MCF 10A (cell line): ENCODE data around the gene GPR39. TPM values are rescaled to one million over a fixed set of nuclear protein-coding genes. Genes with fewer than 3 reads are reported as not detected.

ENCODE experiments used
- BruUV-seq: library from RNA; stranded (reverse); fragments of 400-500 nt; replicated peaks from 2 replicates; lab custom pipeline; 2021; lab: Mats Ljungman, UMichigan
- CTCF ChIA-PET: fragments of 300-600 bp; sonication (Branson Sonifier 250); formaldehyde crosslinking; extraction: SDS; loops from one replicate; lab custom pipeline; 2021; ENCODE audit warnings: antibody characterized with exemption, inconsistent platforms; lab: Yijun Ruan, JAX
- POLR2A ChIA-PET: fragments of 300-600, 350-650 bp; sonication (Branson Sonifier 250); formaldehyde crosslinking; extraction: SDS; loops from one replicate; lab custom pipeline; 2020; ENCODE audit warnings: antibody characterized with exemption, inconsistent platforms; lab: Yijun Ruan, JAX
- DNase-seq: peaks from one replicate; pipeline ENCODE4 v3.0.0-alpha.2; 2018; ENCODE audit not compliant: unreplicated experiment
- H3K27ac Mint-ChIP-seq: one replicate; pipeline ENCODE4 v1.8.0; 2022; ENCODE audit warnings: mild to moderate bottlenecking, low read depth, mixed read lengths; ENCODE audit not compliant: unreplicated experiment
- H3K27me3 Mint-ChIP-seq: one replicate; pipeline ENCODE4 v1.8.0; 2022; ENCODE audit warnings: mixed read lengths; ENCODE audit not compliant: insufficient read depth, unreplicated experiment
- H3K36me3 Mint-ChIP-seq: one replicate; pipeline ENCODE4 v1.8.0; 2022; ENCODE audit warnings: mild to moderate bottlenecking, moderate library complexity, mixed read lengths; ENCODE audit not compliant: insufficient read depth, unreplicated experiment
- H3K4me1 Mint-ChIP-seq: one replicate; pipeline ENCODE4 v1.8.0; 2022; ENCODE audit warnings: mixed read lengths; ENCODE audit not compliant: insufficient read depth, unreplicated experiment
- H3K4me3 Mint-ChIP-seq: one replicate; pipeline ENCODE4 v1.8.0; 2022; ENCODE audit warnings: mild to moderate bottlenecking, moderate library complexity, mixed read lengths; ENCODE audit not compliant: unreplicated experiment
- H3K9me3 Mint-ChIP-seq: one replicate; pipeline ENCODE4 v1.8.0; 2022; ENCODE audit warnings: mixed read lengths; ENCODE audit not compliant: unreplicated experiment
- CTCF ChIP-seq: fragments of 200-600 bp; IDR thresholded peaks from one replicate; pipeline ENCODE4 v1.8.0; 2022; ENCODE audit warnings: antibody characterized with exemption, mild to moderate bottlenecking; ENCODE audit not compliant: unreplicated experiment
- intact Hi-C: fragments of 100-400 bp; cut with micrococcal nuclease; formaldehyde crosslinking; loops from 2 replicates; pipeline ENCODE4 v1.14.1; 2022
- total RNA-seq: library from RNA; stranded (reverse); gene quantifications from 2 replicates; pipeline ENCODE4 v1.2.3, GENCODE V29; 2022

The GPR39 gene
- total RNA-seq, 1 experiment from 2014 or later, result 7.2 TPM

DNA sequence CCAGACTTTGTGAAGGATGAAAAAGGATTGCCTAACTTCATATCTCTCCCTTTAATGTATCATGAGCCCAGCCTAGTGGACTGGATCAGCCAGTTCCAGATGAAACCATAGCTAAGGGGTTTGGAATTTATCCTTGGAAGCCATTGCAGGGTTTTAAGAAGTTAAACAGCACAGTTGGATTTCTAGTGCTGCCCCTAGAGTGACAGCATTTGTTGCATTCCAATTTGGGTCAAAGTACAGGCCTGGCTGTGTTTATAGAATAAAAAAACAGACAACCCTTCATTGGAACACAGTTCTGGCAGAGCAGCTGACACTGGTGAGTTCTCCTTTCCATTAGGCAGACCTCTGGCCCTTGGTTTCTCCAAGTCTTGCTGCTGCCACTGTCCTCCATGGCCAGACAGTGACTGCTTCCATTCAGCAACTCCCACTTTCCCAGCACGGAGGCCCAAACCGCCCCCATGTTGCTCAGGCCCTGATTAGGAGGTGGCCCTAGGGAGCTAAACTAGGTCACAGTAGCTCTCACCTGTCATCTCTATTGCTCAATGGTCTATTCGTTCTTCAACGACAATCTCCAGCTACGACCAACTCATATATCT is 8.0 kb downstream of the GPR39 start:
- Mint-ChIP-seq H3K4me3 (no peak overlapping the region), H3K36me3 (no peaks in the 10 kb centered on the region), H3K27me3 (no peaks in the 10 kb centered on the region), H3K27ac (no peak overlapping the region), H3K9me3 (no peaks in the 10 kb centered on the region), H3K4me1 (peaks cover 33% of the 10 kb centered on the region)
- ChIA-PET CTCF (interaction anchor here (0.7 to 1.2 kb wide), 5 partner anchors 24 to 1355 kb away, joined by 3 to 5 read pairs (median 4); no protein-coding TSS in a partner anchor), POLR2A (no interaction called here)
- no peak for TF ChIP-seq CTCF
- intact Hi-C loops, result no loop called here
- DNase-seq, result no peak
- no TSS peak for BruUV-seq

DNA sequence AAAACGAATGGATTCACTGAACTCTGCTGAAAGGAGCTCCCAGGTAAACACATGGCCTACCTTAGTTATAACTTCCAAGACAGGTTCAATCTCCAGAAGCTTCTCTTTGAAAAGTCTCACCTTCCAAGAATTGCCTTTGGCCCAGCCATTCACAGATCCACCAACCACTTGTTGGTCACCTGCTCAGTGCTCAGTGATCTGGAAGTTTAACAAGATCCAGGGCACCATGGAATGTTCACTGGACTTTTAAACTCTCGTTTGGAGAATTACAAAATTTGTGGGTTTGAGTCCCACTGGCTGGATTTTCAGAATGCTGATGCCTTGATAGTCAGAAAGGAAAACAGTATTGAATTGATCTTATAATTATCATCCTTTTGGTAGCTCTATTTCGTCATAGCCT is 9.4 kb downstream of the GPR39 start:
- ChIA-PET POLR2A (no interaction called here), CTCF (interaction anchor here (0.6 to 1.7 kb wide), 4 partner anchors 10 to 121 kb away, joined by 3 to 8 read pairs (median 4); partner anchors contain the start of gene GPR39)
- TF ChIP-seq CTCF, result no peak
- Mint-ChIP-seq H3K27ac (no peak overlapping the region), H3K9me3 (no peaks in the 10 kb centered on the region), H3K4me3 (no peak overlapping the region), H3K36me3 (no peaks in the 10 kb centered on the region), H3K4me1 (peaks cover 41% of the 10 kb centered on the region), H3K27me3 (no peaks in the 10 kb centered on the region)
- BruUV-seq, result no TSS peak
- intact Hi-C loops, result no loop called here
- DNase-seq, result no peak

- no peak overlapping the region for H3K4me3 Mint-ChIP-seq
- ChIA-PET POLR2A (no interaction called here), CTCF (interaction anchor here (1.7 kb wide), 1 partner anchor 121 kb away, joined by 5 read pairs; no protein-coding TSS in a partner anchor)
- H3K36me3 Mint-ChIP-seq, result no peaks in the 10 kb centered on the region
- peaks cover 43% of the 10 kb centered on the region for H3K4me1 Mint-ChIP-seq
- intact Hi-C loops, result no loop called here
- no peak for TF ChIP-seq CTCF
- H3K9me3 Mint-ChIP-seq, result no peaks in the 10 kb centered on the region
- no peaks in the 10 kb centered on the region for H3K27me3 Mint-ChIP-seq
- no peak for DNase-seq
- no peak overlapping the region for H3K27ac Mint-ChIP-seq
- BruUV-seq, result no TSS peak
Measured at GRCh38 chr2:132426656-132427055, 10.1 kb downstream of the GPR39 start.

DNA sequence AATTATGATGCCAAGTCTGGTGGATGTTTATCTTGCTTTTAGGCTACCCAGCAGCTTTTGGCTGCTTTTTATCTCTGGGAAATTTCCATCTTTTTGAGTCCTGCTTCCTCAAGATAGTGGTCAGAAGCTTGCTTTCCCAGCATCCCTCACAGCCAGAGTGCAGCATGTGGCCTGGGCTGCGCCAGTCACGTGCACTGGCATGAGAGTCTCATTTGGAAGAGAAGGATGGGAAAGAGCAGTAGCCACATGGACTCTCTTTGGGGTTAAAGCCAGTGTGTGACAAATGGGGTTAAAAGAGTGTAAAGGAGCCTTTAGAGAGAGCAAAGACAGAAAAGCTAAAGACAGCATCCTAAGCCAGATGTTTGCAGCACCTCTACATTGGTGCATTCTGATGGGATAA is 12.7 kb downstream of the GPR39 start:
- BruUV-seq, result no TSS peak
- no peak for DNase-seq
- no peak for TF ChIP-seq CTCF
- Mint-ChIP-seq H3K4me3 (no peak overlapping the region), H3K4me1 (peaks cover 27% of the 10 kb centered on the region), H3K27ac (no peak overlapping the region), H3K9me3 (no peaks in the 10 kb centered on the region), H3K36me3 (no peaks in the 10 kb centered on the region), H3K27me3 (no peaks in the 10 kb centered on the region)
- intact Hi-C loops, result no loop called here
- CTCF ChIA-PET, result interaction anchor here (0.6 to 1.7 kb wide), 6 partner anchors 11 to 704 kb away, joined by 3 to 5 read pairs (median 3); partner anchors contain the start of gene GPR39
- POLR2A ChIA-PET, result interaction anchor here (2.7 to 3.0 kb wide), 2 partner anchors 10 kb away, joined by 10 to 18 read pairs; no protein-coding TSS in a partner anchor
